Activated CD8-positive, alpha-beta T cell treated with anti-CD3 and anti-CD28 coated beads for 36 hours (primary cell): ENCODE results near the gene LPIN2. TPM values are rescaled to one million over a fixed set of nuclear protein-coding genes. Genes with fewer than 3 reads are reported as not detected.

Experiments used
- ATAC-seq: fragments of 200-7000 bp; cut with Tn5 transposase; one replicate; pipeline ENCODE4 v1.10.0; 2021; ENCODE audit warnings: mild to moderate bottlenecking, moderate library complexity
- CTCF ChIA-PET: fragments of 350-600 bp; sonication (Branson Sonifier 250); formaldehyde crosslinking; loops from one replicate; lab custom pipeline; 2021; ENCODE audit warnings: antibody characterized with exemption; lab: Charles Lee
- POLR2A ChIA-PET: fragments of 350-600 bp; sonication (Branson Sonifier 250); formaldehyde crosslinking; loops from one replicate; lab custom pipeline; 2021; ENCODE audit warnings: antibody characterized with exemption; lab: Charles Lee
- DNase-seq: peaks from one replicate; pipeline ENCODE4 v3.0.0-alpha.2; 2020
- H3K27ac Mint-ChIP-seq: one replicate; pipeline ENCODE4 v1.8.0; 2021; ENCODE audit warnings: mild to moderate bottlenecking, mixed read lengths
- H3K27me3 Mint-ChIP-seq: one replicate; pipeline ENCODE4 v1.8.0; 2021; ENCODE audit warnings: mixed read lengths
- H3K36me3 Mint-ChIP-seq: one replicate; pipeline ENCODE4 v1.8.0; 2021; ENCODE audit warnings: low read depth, mixed read lengths
- H3K4me1 Mint-ChIP-seq: one replicate; pipeline ENCODE4 v1.8.0; 2021; ENCODE audit warnings: low read depth, mixed read lengths
- H3K4me3 Mint-ChIP-seq: one replicate; pipeline ENCODE4 v1.8.0; 2021; ENCODE audit warnings: mild to moderate bottlenecking, moderate library complexity, mixed read lengths
- H3K9me3 Mint-ChIP-seq: one replicate; pipeline ENCODE4 v1.8.0; 2021; ENCODE audit warnings: mixed read lengths
- CTCF ChIP-seq: fragments of 200-600 bp; IDR thresholded peaks from one replicate; pipeline ENCODE4 v1.8.0; 2022; ENCODE audit warnings: antibody characterized with exemption, mild to moderate bottlenecking
- intact Hi-C: fragments of 100-400 bp; cut with micrococcal nuclease; formaldehyde crosslinking; loops from one replicate; pipeline ENCODE4 v1.10.0; 2022
- total RNA-seq, 2 experiments: library from RNA; stranded (reverse); gene quantifications; one replicate each; pipeline ENCODE4 v1.2.3, GENCODE V29; 2021

LPIN2 gene
- total RNA-seq, 2 experiments from 2014 or later, result 95.5 to 95.7 TPM

- intact Hi-C loops, result no loop called here
- no peak for TF ChIP-seq CTCF
- DNase-seq, result no peak
- ChIA-PET POLR2A (interaction anchor here (0.6 to 6.0 kb wide), 6 partner anchors 13 to 98 kb away, joined by 3 to 41 read pairs (median 4); no protein-coding TSS in a partner anchor), CTCF (interaction anchor here (1.0 to 7.9 kb wide), 6 partner anchors 13 to 187 kb away, joined by 3 to 133 read pairs (median 12); no protein-coding TSS in a partner anchor)
- H3K9me3 Mint-ChIP-seq, result peaks cover 4% of the 10 kb centered on the region
- peak overlapping the region; percentile 91 for H3K27ac Mint-ChIP-seq
- H3K27me3 Mint-ChIP-seq, result no peaks in the 10 kb centered on the region
- H3K4me3 Mint-ChIP-seq, result no peak overlapping the region
- ATAC-seq, result no peak
- H3K4me1 Mint-ChIP-seq, result peaks cover 62% of the 10 kb centered on the region
- peaks cover 3% of the 10 kb centered on the region for H3K36me3 Mint-ChIP-seq
These were observed 46.3 kb upstream of the LPIN2 start for GRCh38 chr18:3059272-3059671.

GRCh38 chr18:3058328-3059191, 45.6 kb upstream of the LPIN2 start:
- CTCF ChIA-PET, result interaction anchor here (7.9 kb wide), 1 partner anchor 63 kb away, joined by 133 read pairs; no protein-coding TSS in a partner anchor
- Mint-ChIP-seq H3K4me1 (peaks cover 64% of the 10 kb centered on the region), H3K4me3 (no peak overlapping the region), H3K9me3 (peaks cover 7% of the 10 kb centered on the region), H3K27me3 (no peaks in the 10 kb centered on the region), H3K36me3 (peaks cover 3% of the 10 kb centered on the region), H3K27ac (peak overlapping the region; percentile 91)
- intact Hi-C loops, result no loop called here
- TF ChIP-seq CTCF, result no peak
- no peak for DNase-seq
- ATAC-seq, result no peak
- POLR2A ChIA-PET, result interaction anchor here (1.0 to 6.0 kb wide), 3 partner anchors 40 to 98 kb away, joined by 3 to 41 read pairs (median 5); no protein-coding TSS in a partner anchor

- Mint-ChIP-seq H3K27me3 (no peaks in the 10 kb centered on the region), H3K27ac (peak overlapping the region; percentile 91), H3K4me3 (no peak overlapping the region), H3K4me1 (peaks cover 60% of the 10 kb centered on the region), H3K9me3 (peaks cover 12% of the 10 kb centered on the region), H3K36me3 (peaks cover 7% of the 10 kb centered on the region)
- POLR2A ChIA-PET, result interaction anchor here (1.0 kb wide), 1 partner anchor 52 kb away, joined by 3 read pairs; no protein-coding TSS in a partner anchor
- TF ChIP-seq CTCF, result no peak
- ATAC-seq, result no peak
- DNase-seq, result no peak
- intact Hi-C loops, result no loop called here
- CTCF ChIA-PET, result interaction anchor here (1.1 to 1.7 kb wide), 2 partner anchors 72 to 94 kb away, joined by 3 to 5 read pairs; no protein-coding TSS in a partner anchor
These were observed 44.6 kb upstream of the LPIN2 start for GRCh38 chr18:3057526-3057925.

- intact Hi-C loops, result no loop called here
- no peak overlapping the region for H3K27ac Mint-ChIP-seq
These were observed 43.4 kb upstream of the LPIN2 start for GRCh38 chr18:3056311-3056710.

More at GRCh38 chr18:3056311-3056710, 43.4 kb upstream of the LPIN2 start:
- POLR2A ChIA-PET, result no interaction called here
- CTCF ChIA-PET, result interaction anchor here (0.6 to 2.5 kb wide), 5 partner anchors 10 to 451 kb away, joined by 3 to 9 read pairs (median 5); no protein-coding TSS in a partner anchor
- peaks cover 5% of the 10 kb centered on the region for H3K36me3 Mint-ChIP-seq
- no peak overlapping the region for H3K4me3 Mint-ChIP-seq
- DNase-seq, result no peak
- peaks cover 9% of the 10 kb centered on the region for H3K9me3 Mint-ChIP-seq
- H3K27me3 Mint-ChIP-seq, result no peaks in the 10 kb centered on the region
- TF ChIP-seq CTCF, result no peak
- peaks cover 57% of the 10 kb centered on the region for H3K4me1 Mint-ChIP-seq
- no peak for ATAC-seq
